Liver (tissue), 9 donors: ENCODE results near the gene LRMDA. TPM values are rescaled to one million over a fixed set of nuclear protein-coding genes. Genes with fewer than 3 reads are reported as not detected.

Source experiments
- DNase-seq: peaks from one replicate; pipeline ENCODE4 v3.0.0-alpha.2; 2017; ENCODE audit warnings: low spot score
- H3K27ac ChIP-seq, 2 donors: one replicate each; pipeline ENCODE4 v1.7.0; 2013; ENCODE audit warnings: inconsistent platforms in 2 of 2, low read length in 2 of 2, control low read depth in 1 of 2, low read depth in 1 of 2, mild to moderate bottlenecking in 1 of 2
- H3K27me3 ChIP-seq, 4 donors: one replicate each; pipeline versions ENCODE4 v1.6.1 to v1.7.0; 2013; ENCODE audit warnings: low read length in 3 of 4, inconsistent platforms in 1 of 4, mild to moderate bottlenecking in 1 of 4, moderate library complexity in 1 of 4; ENCODE audit not compliant: control insufficient read depth in 4 of 4, insufficient read depth in 4 of 4
- H3K36me3 ChIP-seq, 4 donors: one replicate each; pipeline versions ENCODE4 v1.6.1 to v1.7.0; 2013; ENCODE audit warnings: low read length in 3 of 4, mild to moderate bottlenecking in 3 of 4, low read depth in 1 of 4, moderate library complexity in 1 of 4; ENCODE audit not compliant: control insufficient read depth in 4 of 4, insufficient read depth in 3 of 4
- H3K4me1 ChIP-seq, 4 donors: one replicate each; pipeline versions ENCODE4 v1.6.1 to v1.7.0; 2013; ENCODE audit warnings: low read length in 3 of 4, mild to moderate bottlenecking in 3 of 4, moderate library complexity in 1 of 4; ENCODE audit not compliant: control insufficient read depth in 4 of 4, insufficient read depth in 4 of 4
- H3K4me3 ChIP-seq, 3 donors: one replicate each; pipeline versions ENCODE4 v1.6.1 to v1.7.0; 2013; ENCODE audit warnings: low read length in 3 of 3, control low read depth in 1 of 3, low read depth in 1 of 3, mild to moderate bottlenecking in 1 of 3
- H3K9ac ChIP-seq, 2 donors: one replicate each; pipeline ENCODE4 v1.7.0; 2013; ENCODE audit warnings: low read length in 2 of 2, mild to moderate bottlenecking in 2 of 2, moderate library complexity in 2 of 2, control low read depth in 1 of 2, low read depth in 1 of 2
- H3K9me3 ChIP-seq, 4 donors: one replicate each; pipeline versions ENCODE4 v1.6.1 to v1.7.0; 2013; ENCODE audit warnings: low read length in 3 of 4; ENCODE audit not compliant: control insufficient read depth in 4 of 4
- CTCF ChIP-seq: fragments of 150-350 bp; IDR thresholded peaks from 2 replicates; pipeline ENCODE4 v1.5.1; 2017; ENCODE audit warnings: improper control_type of control experiment, low read depth, low read length; ENCODE audit not compliant: missing input control
- EGR1 ChIP-seq, 2 donors: IDR thresholded peaks; 2 replicates each; pipeline ENCODE4 v1.6.1; 2016 to 2018; ENCODE audit warnings: antibody characterized with exemption in 2 of 2, low read depth in 2 of 2
- FOXA1 ChIP-seq: IDR thresholded peaks from 2 replicates; pipeline ENCODE4 v1.6.1; 2016; ENCODE audit warnings: antibody characterized with exemption
- FOXA2 ChIP-seq: IDR thresholded peaks from 2 replicates; pipeline ENCODE4 v1.6.1; 2016; ENCODE audit warnings: antibody characterized with exemption
- GABPA ChIP-seq, 2 donors: IDR thresholded peaks in 1 of 2; conservative IDR thresholded peaks in 1 of 2; 2 replicates each; pipeline ENCODE4 v1.6.1; 2016; ENCODE audit warnings: antibody characterized with exemption in 2 of 2, mild to moderate bottlenecking in 1 of 2, moderate library complexity in 1 of 2
- HNF4A ChIP-seq, 2 donors: conservative IDR thresholded peaks; 2 replicates each; pipeline ENCODE4 v1.6.1; 2016; ENCODE audit warnings: antibody characterized with exemption in 2 of 2, mild to moderate bottlenecking in 2 of 2
- MAX ChIP-seq: IDR thresholded peaks from 2 replicates; pipeline ENCODE4 v1.6.1; 2016; ENCODE audit warnings: antibody characterized with exemption
- NR2F2 ChIP-seq: IDR thresholded peaks from 2 replicates; pipeline ENCODE4 v1.6.1; 2016; ENCODE audit warnings: antibody characterized with exemption
- REST ChIP-seq: IDR thresholded peaks from 2 replicates; pipeline ENCODE4 v1.6.1; 2016; ENCODE audit warnings: antibody characterized with exemption, mild to moderate bottlenecking
- RXRA ChIP-seq, 2 donors: IDR thresholded peaks; 2 replicates each; pipeline ENCODE4 v1.6.1; 2017 to 2018; ENCODE audit warnings: antibody characterized with exemption in 2 of 2, mild to moderate bottlenecking in 1 of 2
- YY1 ChIP-seq: IDR thresholded peaks from 2 replicates; pipeline ENCODE4 v1.6.1; 2016; ENCODE audit warnings: antibody characterized with exemption, mild to moderate bottlenecking
- ZBTB33 ChIP-seq: IDR thresholded peaks from 2 replicates; pipeline ENCODE4 v1.6.1; 2016; ENCODE audit warnings: antibody characterized with exemption
- WGBS: extraction: QIAGEN DNeasy Blood & Tissue Kit; methylation state at CpG from one replicate; pipeline ENCODE4 v1.1.7; 2013; 5-methylcytosine and 5-hydroxymethylcytosine counted together
- polyA plus RNA-seq, 2 donors: library from polyadenylated mRNA; stranded (reverse) in 1 of 2; unstranded in 1 of 2; fragments of 200-250 nt in 1 of 2; fragments of >200 nt in 1 of 2; fragmentation: Nextera tagmentation in 1 of 2; extraction: Ambion mirVana in 1 of 2; gene quantifications; one replicate each; pipeline versions ENCODE4 v1.2.1 to v1.2.3, GENCODE V29; 2013 to 2015
- total RNA-seq, 2 donors: library from RNA; depleted of rRNA; stranded (reverse); fragments of >200 nt; gene quantifications; one replicate each; pipeline ENCODE4 v1.2.3, GENCODE V29; 2014
- donor health status: healthy.
- donor health status: healthy.
- donor health status: healthy.
- donor health status: healthy.
- donor health status: healthy.

LRMDA gene
- total and polyA plus RNA-seq, 4 donors = 7.9 to 15.8 (median 11.3) TPM

- TF ChIP-seq NR2F2 (no peak), GABPA (IDR thresholded peaks at IDR 0.05 in 1 of 2, conservative IDR thresholded peaks at IDR 0.05 in 1 of 2) (no peak), RXRA (IDR thresholded peaks at IDR 0.05) (no peak), FOXA1 (no peak), EGR1 (IDR thresholded peaks at IDR 0.05; ENCODE audit: low read depth in 2 of 2) (no peak)
These were observed 241.4 kb downstream of the LRMDA start (continued) for GRCh38 chr10:75672842-75673241.

GRCh38 chr10:75677541-75677940 is 246.1 kb downstream of the LRMDA start:
- H3K4me1 ChIP-seq = peaks cover 0 to 12% (median 6%) of the 10 kb centered on the region in 4 donors
- no peak overlapping the region for H3K4me3 ChIP-seq
- H3K36me3 ChIP-seq = no peaks in the 10 kb centered on the region
- no peaks in the 10 kb centered on the region for H3K9me3 ChIP-seq
- H3K9ac ChIP-seq = no peak overlapping the region
- H3K27me3 ChIP-seq = no peaks in the 10 kb centered on the region
- 84% methylated on average over 3 of the region's 3 CpGs for WGBS
- no peak overlapping the region for H3K27ac ChIP-seq
- no peak for DNase-seq
- TF ChIP-seq FOXA2 (no peak), CTCF (no peak), MAX (no peak), REST (no peak), ZBTB33 (no peak)

- no peak for DNase-seq
- Histone ChIP-seq H3K4me1 (peaks cover 0 to 12% (median 6%) of the 10 kb centered on the region in 4 donors), H3K27ac (no peak overlapping the region), H3K9ac (no peak overlapping the region), H3K27me3 (no peaks in the 10 kb centered on the region), H3K9me3 (no peaks in the 10 kb centered on the region), H3K36me3 (no peaks in the 10 kb centered on the region), H3K4me3 (no peak overlapping the region)
- WGBS = 94% methylated on average over 4 of the region's 4 CpGs
- TF ChIP-seq HNF4A (conservative IDR thresholded peaks at IDR 0.05) (no peak), YY1 (no peak), EGR1 (IDR thresholded peaks at IDR 0.05; ENCODE audit: low read depth in 2 of 2) (no peak), MAX (no peak)
These were observed 247.1 kb downstream of the LRMDA start for GRCh38 chr10:75678527-75678926.
